ENCODE data around the gene MAPK7. TPM values are rescaled to one million over a fixed set of nuclear protein-coding genes. Genes with fewer than 3 reads are reported as not detected.

Gene MAPK7
- total RNA-seq, 1 donor from 2014 or later: 39.3 TPM

- Mint-ChIP-seq H3K4me1 (peaks cover 17% of the 10 kb centered on the region), H3K27ac (ENCODE audit: unreplicated experiment) (no peak overlapping the region), H3K27me3 (ENCODE audit: low read depth) (no peaks in the 10 kb centered on the region), H3K4me3 (no peak overlapping the region), H3K9me3 (no peaks in the 10 kb centered on the region), H3K36me3 (ENCODE audit: low read depth) (no peaks in the 10 kb centered on the region)
- DNase-seq (ENCODE audit: low read depth, low spot score): no peak
- TF ChIP-seq CTCF (conservative IDR thresholded peaks at IDR 0.05): no peak
These were observed 20.5 kb upstream of the MAPK7 start for GRCh38 chr17:19357761-19358160.

- no peak for DNase-seq (ENCODE audit: low read depth, low spot score)
- no peak for TF ChIP-seq CTCF (conservative IDR thresholded peaks at IDR 0.05)
- Mint-ChIP-seq H3K4me3 (peak overlapping the region; percentile 2), H3K27me3 (ENCODE audit: low read depth) (peaks cover 3% of the 10 kb centered on the region), H3K4me1 (peaks cover 17% of the 10 kb centered on the region), H3K9me3 (no peaks in the 10 kb centered on the region), H3K36me3 (ENCODE audit: low read depth) (no peaks in the 10 kb centered on the region), H3K27ac (ENCODE audit: unreplicated experiment) (no peak overlapping the region)
These were observed 19.1 kb upstream of the MAPK7 start for GRCh38 chr17:19359151-19359550.

GRCh38 chr17:19359856-19360255 is 18.4 kb upstream of the MAPK7 start:
- no peak for TF ChIP-seq CTCF (conservative IDR thresholded peaks at IDR 0.05)
- Mint-ChIP-seq H3K9me3 (no peaks in the 10 kb centered on the region), H3K4me3 (peak overlapping the region; percentile 2), H3K27ac (ENCODE audit: unreplicated experiment) (no peak overlapping the region), H3K27me3 (ENCODE audit: low read depth) (peaks cover 3% of the 10 kb centered on the region), H3K36me3 (ENCODE audit: low read depth) (no peaks in the 10 kb centered on the region), H3K4me1 (peaks cover 16% of the 10 kb centered on the region)
- no peak for DNase-seq (ENCODE audit: low read depth, low spot score)

- no peak for TF ChIP-seq CTCF (conservative IDR thresholded peaks at IDR 0.05)
- H3K27ac Mint-ChIP-seq (ENCODE audit: unreplicated experiment): peak overlapping the region; percentile 64
- H3K9me3 Mint-ChIP-seq: no peaks in the 10 kb centered on the region
- H3K4me1 Mint-ChIP-seq: peaks cover 16% of the 10 kb centered on the region
- H3K36me3 Mint-ChIP-seq (ENCODE audit: low read depth): no peaks in the 10 kb centered on the region
- H3K27me3 Mint-ChIP-seq (ENCODE audit: low read depth): peaks cover 3% of the 10 kb centered on the region
- DNase-seq (ENCODE audit: low read depth, low spot score): no peak
- H3K4me3 Mint-ChIP-seq: peak overlapping the region; percentile 91
These were observed 17.5 kb upstream of the MAPK7 start for GRCh38 chr17:19360772-19361171.

GRCh38 chr17:19361326-19361725 is 17.0 kb upstream of the MAPK7 start:
- Mint-ChIP-seq H3K4me1 (peaks cover 16% of the 10 kb centered on the region), H3K9me3 (no peaks in the 10 kb centered on the region), H3K36me3 (ENCODE audit: low read depth) (no peaks in the 10 kb centered on the region), H3K27ac (ENCODE audit: unreplicated experiment) (peak overlapping the region; percentile 75), H3K4me3 (peak overlapping the region; percentile 91), H3K27me3 (ENCODE audit: low read depth) (peaks cover 3% of the 10 kb centered on the region)
- no peak for TF ChIP-seq CTCF (conservative IDR thresholded peaks at IDR 0.05)
- no peak for DNase-seq (ENCODE audit: low read depth, low spot score)

- Mint-ChIP-seq H3K27ac (ENCODE audit: unreplicated experiment) (no peak overlapping the region), H3K27me3 (ENCODE audit: low read depth) (peaks cover 3% of the 10 kb centered on the region), H3K9me3 (no peaks in the 10 kb centered on the region), H3K36me3 (ENCODE audit: low read depth) (no peaks in the 10 kb centered on the region), H3K4me1 (peaks cover 16% of the 10 kb centered on the region), H3K4me3 (peak overlapping the region; percentile 91)
- DNase-seq (ENCODE audit: low read depth, low spot score): no peak
- TF ChIP-seq CTCF (conservative IDR thresholded peaks at IDR 0.05): no peak
These were observed 16.4 kb upstream of the MAPK7 start for GRCh38 chr17:19361944-19362276.
